Hematopoietic multipotent progenitor cell treated with erythropoietin and hydrocortisone succinate and interleukin-3 and kit ligand, for 6 days (in vitro differentiated cells): ENCODE results near the gene SERPING1.
A peak's percentile ranks its signal among the peaks of the same experiment; 100 is the strongest.

ENCODE experiments used
- DNase-seq: peaks from one replicate; pipeline ENCODE4 v3.0.0-alpha.2; 2015

Gene SERPING1

DNA sequence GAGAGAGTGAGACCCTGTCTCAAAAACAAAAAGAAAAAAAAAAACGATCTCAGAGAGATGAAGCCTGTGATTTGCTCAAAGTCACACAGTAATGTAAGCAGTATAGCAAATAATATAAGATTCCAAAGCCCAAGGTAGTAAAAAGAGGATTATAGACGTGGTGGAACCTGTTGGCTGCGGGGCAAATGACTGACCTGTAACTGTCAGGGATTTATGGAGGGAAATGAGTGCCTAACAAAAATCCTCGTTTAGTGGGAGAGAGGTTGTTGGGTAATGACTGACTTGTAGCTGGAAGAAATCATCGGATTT, 59.4 kb downstream of the SERPING1 start:
- no peak for DNase-seq

DNA sequence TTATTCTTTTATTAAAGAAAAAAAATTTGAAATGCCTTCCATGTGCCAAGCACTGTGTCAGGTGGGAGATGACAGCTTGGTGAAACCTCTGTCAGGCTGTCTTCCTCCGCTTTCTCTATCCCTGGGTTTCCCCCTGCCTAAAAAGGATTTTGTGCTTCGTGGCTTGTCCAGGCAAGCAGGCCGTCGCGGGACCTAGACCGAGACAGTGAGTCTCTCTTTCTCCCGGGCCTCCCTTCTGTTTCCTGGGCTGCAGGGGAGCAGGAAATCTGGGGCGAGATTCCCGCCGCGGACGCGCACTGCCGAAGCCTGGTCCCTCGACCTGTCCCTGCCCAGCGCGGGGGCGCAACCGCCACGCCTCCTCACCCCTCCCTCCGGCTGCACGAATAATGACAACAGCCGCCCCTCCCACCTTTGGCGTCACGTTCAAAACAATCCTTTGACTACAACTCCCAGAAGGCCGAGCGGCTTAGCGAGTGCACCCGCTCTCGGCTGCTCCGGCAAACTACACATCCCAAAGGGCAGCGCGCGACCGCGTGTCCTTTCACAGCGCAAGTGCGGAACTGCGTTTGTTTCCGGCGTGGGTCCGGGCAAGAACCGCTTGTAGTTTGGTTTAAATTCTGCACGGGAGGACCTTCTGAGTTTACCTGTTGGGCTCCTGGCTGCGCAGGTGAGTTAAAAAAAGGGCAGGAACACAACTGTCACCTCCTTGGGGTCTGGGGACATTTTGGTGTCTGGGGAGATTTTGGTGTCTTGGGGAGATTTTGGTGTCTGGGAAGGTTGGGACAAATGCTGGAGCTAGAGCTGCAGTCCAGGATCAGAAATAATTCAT, 59.9 kb downstream of the SERPING1 start, which contains the start of gene CLP1:
TSS of gene CLP1 (plus strand) at position 569 of the 829 bp plus-strand sequence. CDS start 1,715 bp downstream, outside the sequence.
- DNase-seq: peak; percentile 100

DNA sequence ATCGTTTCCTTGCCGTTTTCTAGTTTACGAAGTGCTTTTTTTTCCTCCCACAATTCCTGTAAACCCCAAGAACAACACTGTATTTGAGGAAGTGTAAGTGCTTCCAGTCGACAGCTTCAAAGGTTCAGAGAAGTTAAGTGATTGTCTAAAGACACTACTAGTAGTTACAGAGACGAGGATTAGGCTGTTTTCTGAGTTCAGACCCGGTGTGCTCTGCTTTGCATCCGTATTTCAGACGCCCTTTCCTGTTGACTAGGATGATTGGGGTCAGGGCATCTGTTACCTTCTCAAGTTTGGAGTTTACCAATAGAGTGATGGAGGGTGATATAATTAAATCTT, 60.5 kb downstream of the SERPING1 start:
- DNase-seq: no peak

DNA sequence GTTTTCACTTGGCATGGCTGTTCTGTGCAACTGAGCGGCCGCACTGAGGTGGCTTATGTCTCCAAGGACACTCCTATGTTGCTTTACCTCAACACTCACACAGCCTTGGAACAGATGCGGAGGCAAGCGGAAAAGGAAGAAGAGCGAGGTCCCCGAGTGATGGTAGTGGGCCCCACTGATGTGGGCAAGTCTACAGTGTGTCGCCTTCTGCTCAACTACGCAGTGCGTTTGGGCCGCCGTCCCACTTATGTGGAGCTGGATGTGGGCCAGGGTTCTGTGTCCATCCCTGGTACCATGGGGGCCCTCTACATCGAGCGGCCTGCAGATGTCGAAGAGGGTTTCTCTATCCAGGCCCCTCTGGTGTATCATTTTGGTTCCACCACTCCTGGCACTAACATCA, 62.2 kb downstream of the SERPING1 start:
- DNase-seq: no peak

DNA sequence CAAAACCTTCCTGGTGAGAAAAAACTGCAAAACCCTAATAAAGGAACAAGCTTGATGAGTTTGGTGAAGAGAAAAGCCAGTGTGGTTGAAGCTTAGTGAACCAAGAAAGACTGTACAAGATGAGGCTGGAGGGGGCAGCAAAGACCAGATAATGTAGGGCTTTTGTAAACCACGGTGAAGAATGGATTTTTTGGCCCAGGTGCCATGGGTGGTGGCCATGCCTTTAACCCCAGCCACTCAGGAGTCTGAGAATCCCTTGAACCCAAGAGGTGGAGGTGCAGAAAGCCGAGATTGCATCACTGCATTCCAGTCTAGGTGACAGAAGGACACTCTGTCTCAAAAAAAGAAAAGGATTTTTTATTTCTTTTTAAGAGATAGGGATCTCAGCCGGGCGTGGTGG, 65.4 kb downstream of the SERPING1 start:
- peak; percentile 66 for DNase-seq

DNA sequence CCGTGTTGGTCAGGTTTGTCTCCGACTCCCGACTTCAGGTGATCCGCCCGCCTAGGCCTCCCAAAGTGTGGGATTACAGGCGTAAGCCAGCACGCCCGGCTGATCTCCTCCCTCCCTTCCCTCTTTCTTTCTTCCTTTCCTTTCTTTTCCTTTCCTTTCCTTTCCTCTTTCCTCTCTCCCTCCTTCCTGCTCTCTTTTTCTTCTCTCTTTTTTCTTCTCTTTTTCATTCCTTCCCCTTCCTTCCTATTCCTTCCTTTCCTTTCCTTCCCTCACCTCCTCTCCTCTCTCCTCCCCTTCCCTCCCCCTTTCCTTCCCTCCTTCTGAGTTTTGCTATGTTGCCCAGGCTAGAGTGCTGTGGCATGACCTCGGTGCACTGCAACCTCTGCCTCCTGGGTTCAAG, 66.5 kb downstream of the SERPING1 start:
- no peak for DNase-seq
